ENCODE results near the gene FYTTD1.

Gene FYTTD1

DNA sequence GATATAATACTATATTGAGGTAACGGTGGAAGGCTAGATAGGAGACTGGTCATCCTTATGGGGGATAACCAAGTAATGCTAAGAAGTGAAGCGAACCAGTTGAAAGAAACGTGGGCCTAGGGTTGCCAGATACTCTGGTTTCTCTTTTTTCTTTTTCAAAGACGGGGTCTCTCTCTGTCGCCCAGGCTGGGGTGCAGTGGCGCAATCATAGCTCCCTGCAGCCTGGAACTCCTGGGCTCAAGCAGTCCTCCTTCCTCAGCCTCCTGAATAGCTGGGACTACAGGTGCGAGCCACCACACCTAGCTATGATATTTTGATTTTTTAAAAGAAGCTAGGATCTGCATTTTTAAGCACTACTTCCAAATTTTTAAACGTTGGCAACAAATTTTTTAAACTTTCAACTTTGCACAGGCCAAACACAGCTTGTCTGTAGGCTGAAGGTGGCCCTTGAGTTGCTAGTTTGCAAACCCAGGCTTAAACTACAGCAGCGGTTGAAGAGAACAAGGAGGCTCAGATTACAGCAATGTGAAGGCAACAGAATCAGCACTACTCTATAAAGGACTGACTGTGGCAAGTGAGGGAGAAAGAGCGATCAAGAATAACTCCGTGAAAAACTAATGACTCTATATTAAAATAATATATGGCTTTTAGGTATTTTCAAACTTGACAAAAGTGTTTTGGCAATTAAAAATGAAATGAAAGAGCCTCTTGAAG, 11.8 kb upstream of the FYTTD1 start:
- DNase-seq, result no peak

DNA sequence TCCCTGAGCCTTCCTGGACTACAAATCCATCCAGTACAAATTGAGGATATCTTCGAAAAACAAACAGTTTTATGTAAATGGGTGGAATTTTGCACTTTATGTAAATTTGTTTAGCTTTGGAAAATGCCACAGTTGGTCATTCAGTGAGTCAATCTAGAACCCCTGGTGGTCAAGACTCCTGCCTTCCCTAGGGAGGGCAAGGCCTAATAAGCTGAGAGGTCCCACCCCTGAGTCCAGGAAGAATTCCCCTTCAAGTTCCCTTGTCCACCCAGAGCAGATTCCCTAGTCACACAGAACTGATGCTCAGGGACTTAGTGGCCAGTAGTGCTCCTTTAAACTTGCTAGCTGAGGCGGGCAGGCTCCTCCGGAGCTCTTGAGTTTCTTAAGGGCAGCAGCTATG, 6.9 kb upstream of the FYTTD1 start:
- no peak for DNase-seq

DNA sequence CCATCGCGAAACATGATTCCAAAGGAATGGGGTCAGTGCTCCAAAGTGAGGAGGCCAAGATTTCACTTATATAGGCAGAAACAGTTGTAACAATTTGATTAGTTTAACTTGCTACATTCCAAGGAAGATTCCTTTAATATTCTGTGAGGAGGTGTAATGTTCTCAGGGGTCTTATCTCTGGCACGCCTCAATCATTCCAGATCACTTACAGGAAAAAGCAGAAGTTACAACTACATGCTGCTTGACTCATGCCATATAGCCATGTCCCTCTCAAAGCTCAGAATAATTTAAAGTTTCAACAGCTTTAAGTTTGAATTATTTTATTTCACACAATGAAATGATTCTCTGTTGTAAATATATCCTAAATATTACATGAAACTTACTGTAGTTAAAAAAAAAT, 3.5 kb upstream of the FYTTD1 start:
- DNase-seq, result no peak

DNA sequence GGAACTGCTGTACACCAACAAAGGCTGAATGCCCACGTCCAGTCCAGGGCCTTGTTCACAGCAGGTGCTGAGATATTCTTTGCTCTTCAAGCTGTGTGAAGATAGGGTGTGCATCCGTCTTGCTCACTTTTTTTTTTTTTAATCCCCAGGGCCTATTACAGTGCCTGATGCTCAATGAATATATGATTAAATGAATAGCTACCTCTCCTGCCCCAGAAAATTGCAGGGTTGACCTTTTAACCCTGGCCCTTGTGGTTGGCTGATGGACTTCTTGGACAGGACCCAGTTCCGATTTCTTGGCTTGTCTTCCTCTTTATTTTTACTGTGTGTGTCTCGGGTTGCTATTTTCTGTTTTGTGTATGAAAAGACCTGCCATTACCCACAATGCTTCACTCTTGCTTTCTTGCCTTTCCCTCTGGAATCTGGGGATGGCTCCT, 2.9 kb upstream of the FYTTD1 start:
- DNase-seq, result no peak

DNA sequence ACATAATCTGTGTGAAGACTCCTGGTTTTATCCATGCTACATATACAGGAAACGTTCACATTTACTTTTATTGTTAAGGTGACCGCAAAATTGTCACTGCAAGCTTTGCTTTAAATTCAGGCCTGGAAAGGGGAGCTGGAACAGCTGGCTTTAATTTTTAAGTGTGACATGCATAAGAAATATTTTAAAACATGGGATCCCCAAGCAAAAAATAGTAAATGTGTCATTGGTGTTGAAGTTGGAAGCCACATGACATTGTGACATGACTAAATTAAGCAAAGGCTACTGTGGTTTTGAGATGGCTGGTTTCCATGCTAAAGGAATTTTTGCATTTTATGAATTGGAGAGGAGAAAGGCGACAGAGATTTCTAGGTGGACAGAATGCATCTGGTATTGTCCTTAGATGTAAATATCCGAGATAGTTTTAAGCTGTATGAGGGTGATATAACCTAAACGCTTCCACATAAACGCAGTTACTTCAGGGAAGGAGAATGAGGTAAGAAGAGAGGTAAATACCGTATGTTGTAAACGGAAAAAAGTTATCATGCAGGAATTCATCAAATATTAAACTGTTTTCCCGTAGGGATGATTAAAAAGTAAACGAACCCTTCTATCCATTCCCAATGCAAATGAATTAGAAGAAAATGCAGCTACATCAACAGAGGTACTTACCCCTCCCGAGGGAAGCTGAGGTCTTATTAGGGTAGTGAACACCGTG, 927 bp upstream of the FYTTD1 start:
- DNase-seq, result no peak

DNA sequence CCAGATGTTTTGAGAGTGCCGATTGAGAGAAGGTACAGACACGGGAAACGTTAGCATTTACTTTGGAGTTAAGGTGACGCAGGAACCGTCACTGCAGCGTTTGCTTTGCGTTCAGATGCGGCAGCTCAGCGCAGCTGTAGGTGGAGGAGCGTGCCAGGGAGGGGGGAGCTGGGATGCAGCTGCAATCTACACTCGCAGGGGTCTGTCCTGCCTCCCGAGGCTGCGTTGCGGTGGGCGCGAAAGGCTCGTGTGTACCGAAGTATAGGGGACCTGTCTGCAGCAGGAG, 425 bp upstream of the FYTTD1 start:
- peak; percentile 78 for DNase-seq

DNA sequence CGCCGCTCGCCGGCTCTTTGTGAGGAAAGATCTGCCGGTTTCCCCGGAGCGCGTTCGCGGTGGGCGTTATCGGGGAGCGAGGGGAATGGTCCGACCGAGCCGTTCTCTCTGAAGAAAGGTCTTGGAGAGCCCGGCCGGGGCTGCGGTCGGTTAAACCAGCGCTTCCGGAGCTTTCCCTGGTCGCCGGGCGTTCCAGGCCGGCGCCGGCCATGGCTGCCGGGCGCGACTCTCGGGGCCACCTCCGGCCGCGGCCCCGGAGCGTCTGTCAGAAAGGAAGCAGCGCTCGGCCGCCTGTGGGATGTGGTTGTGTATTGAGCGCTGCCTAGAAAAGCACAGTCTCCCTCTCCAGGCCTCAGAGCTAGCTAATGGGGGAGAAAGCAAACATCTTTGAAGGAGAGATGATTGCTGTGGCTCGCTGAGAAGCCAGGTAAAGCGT, 731 bp downstream of the FYTTD1 start:
- peak; percentile 47 for DNase-seq

DNA sequence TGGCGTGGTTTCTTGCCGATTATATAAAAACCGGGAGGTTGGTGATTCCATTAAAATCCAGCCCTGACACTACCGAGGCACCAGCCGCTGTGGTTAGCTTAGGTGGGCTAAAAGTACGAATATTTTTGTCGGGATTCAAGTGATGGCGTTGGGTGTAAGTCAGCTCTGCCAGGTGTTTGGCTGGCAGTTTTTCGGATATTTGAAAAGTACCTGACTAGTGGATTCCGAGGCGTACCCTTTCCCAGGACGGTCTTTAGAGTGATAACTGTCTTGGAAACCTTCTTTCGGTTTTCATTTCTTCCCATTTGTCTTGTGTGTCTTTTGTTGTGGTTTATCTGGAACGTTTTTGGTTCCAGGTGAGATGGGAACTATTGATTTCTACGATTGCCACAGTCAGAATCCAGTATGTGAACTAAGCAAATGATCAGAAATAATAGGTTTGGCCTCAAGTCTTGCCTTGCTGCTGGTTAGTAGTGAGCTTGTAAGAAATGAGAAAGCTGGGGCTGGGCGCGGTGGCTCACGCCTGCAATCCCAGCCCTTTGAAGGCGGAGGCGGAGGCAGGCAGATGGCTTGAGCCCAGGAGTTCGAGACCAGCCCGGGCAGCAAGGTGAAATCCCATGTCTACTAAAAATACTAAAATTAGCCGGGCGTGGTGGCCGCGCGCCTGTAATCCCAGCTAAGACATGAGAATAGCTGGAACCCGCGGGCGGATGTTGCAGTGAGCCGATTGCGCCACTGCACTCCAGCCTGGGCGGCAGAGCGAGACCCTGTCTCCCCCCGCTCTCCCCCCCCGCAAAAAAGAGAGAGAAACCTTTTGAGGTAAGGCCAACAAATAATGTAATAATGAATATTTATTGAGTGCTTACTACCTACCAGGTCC, 1.4 kb downstream of the FYTTD1 start:
- no peak for DNase-seq

DNA sequence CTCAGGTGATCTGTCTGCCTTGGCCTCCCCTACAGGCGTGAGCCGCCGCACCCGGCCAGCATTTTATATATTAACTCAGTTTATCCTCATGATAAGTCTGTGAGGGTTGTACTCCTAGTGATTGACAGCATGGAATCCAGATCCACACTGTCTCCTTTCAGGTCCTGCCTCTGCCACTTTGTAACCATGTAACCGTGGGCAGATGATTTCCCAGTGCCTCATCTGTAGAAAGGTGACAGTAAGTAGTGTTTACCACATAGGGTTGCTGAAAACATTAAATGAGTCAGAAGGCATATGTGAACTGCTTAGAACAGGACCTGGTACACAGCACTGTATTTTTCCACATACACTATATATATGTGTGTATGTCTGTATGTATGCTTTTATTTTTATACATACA, 2.4 kb downstream of the FYTTD1 start:
- no peak for DNase-seq

DNA sequence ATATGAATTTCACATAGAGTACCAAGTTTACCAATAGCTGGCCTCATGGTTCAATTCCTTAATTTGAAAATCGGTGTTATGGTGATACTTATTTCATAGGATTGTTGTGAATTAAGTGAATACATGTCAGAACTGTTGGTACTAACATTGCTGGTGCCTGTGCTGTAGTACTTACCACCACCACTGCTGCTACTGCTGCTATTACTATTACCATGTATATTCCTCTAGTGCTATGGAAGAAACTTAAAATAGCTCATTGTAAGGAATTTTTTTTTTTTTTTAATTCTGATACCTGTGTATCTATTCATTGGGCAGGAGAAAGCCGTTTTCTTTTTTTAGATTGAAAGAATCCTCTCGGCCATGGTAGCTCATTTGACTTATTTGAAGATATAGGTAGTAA, 3.6 kb downstream of the FYTTD1 start:
- DNase-seq, result no peak

DNA sequence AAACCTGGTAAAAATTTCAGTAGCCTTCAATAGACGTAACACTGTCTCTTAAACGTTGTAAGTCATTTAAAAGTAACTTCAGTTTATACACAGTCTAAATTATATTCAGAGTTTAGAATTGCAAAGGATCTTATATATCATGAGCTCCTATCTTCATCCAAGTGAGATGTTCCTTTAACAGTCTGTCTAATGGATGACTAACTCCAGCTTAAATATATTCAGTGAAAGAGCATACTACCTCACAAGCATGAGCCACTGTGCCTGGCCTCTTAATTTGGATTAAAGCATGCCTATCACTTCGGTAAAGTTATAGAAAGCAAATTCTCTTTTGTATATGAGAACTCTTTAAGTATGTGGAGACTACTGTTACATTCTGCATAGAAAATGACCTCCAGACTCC, 7.0 kb downstream of the FYTTD1 start:
- DNase-seq, result no peak

DNA sequence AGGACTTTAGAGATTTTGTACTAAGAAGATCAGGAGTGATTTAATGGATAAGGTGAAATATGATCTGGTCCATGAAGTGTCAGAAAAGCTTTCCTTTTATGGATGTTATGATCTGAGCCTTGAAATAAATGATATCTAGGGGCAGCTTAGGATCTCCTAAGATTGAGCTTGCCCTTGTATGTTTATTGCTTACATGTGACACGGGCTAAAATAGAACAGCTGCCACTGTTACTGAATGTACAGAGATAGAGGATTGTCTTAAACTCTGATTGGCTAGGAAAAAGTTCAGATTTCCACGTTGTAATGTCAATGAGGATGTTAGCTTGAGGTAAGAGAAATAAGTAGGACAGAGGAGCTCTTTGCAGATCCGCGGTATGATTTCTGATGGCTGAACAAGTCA, 8.8 kb downstream of the FYTTD1 start:
- DNase-seq, result no peak

DNA sequence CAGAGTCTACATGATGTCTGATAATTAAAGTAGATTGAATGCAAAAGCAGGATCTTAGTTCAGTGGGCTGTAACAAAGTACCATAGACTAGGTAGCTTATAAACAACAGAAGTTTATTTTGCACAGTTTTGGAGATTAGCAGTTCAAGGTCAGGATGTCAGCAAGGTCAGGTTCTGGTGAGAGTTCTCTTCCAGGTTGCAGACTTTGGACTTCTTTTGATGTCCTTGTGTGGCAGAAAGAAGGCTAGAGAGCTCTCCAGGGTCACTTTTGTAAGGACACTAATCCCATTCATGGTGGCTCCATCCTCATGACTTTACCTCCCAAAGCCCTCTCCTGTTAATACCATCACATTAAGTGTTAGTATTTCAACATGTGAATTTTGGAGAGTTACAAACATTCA, 12.1 kb downstream of the FYTTD1 start:
- no peak for DNase-seq

DNA sequence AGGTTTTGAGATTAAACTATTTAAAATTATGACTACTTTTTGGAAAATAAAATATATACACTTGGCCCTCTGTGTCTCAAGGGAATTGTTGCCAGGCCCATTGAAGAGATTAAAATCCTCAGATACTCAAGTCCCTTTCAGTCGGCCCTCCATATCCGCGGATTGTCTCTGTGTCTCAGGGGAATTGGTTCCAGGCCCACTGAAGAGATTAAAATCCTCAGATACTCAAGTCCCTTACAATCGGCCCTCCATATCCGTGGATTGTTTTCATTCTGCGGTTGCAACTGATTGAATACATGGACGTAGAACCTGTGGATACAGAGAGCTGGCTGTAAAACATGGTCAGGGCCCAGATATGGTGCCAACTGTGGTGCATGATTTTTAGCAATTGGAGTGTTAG, 25.6 kb downstream of the FYTTD1 start:
- no peak for DNase-seq

DNA sequence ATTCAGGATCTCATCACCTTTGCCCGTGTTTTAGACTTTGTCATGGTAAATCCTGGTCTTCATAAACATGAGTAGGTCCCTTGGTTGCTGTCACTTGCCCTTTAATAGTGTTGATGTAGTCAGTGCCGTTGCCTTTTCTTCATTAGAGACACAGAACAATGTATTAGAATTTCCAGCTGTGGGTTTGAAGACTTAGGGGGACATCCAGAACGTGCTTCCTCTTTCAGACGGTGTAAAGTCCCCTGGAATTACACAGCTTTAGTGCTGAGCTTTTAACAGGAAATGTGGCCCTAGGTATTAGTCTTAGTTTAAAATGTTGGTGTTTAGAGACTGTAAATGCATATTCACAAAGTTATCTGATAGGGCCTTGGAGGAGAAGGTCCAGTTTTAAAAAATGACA, 32.5 kb downstream of the FYTTD1 start:
- DNase-seq, result no peak

DNA sequence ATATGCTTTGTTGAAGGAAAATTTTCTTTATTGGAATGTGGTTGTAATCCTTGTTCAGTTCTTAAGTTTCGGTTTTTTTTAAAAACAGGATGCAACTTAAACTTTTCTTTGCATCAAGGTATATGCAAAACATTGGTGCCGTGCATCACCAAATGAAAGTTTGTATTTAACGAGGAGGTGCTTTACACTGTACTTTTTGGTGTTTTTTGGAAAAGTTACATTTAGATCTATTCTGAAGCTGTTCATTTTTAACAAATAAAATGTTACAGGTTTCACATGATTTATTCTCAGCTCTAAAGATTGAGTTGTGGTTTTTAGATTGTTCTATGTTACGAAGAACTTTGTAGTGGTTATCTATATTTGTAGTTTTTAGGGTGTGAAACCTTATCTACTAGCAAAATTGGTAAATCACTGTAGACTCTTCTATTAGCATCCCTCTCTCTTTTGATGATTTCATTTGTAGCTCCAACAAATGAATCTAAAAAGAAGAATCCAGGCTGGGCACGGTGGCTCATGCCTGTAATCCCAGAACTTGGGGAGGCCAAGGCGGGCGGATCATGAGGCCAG, 34.4 kb downstream of the FYTTD1 start:
- no peak for DNase-seq

DNA sequence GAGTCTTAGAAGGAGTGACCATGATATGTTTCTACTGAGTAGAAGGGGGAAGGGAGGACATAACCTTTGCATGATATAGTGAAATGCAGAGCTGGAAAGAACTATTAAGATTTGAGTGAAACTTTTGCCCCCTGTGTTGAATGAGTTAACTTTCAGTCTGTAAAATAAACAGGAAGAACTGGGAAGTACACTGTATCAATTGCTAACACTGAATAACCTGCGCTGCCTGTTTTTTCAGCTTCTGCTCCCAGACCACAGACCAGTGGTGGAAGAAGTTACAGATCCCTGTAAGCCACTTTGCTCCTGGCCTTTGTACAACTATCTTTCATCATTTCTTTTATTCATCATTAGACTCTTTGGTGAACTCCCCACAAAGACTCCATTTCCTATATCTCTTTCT, 37.7 kb downstream of the FYTTD1 start:
- DNase-seq, result no peak

DNA sequence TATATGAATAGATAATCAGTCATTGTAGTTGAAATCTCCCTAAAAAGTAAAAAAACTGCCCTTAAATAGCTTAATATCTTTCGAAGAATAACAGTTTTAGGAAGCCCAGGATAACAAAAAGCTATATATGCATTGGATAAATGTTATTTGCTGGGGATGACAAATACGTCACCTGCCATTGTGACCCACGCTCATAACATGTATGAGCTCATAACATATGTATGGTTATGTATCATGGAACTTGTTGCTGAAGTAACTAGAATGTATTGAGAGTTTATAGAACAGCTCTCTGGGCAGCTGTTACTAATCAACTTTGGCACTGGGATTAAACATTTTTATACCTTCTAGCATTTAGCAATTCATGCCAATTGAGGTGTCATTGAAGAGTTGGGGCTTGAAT, 39.6 kb downstream of the FYTTD1 start:
- no peak for DNase-seq

DNA sequence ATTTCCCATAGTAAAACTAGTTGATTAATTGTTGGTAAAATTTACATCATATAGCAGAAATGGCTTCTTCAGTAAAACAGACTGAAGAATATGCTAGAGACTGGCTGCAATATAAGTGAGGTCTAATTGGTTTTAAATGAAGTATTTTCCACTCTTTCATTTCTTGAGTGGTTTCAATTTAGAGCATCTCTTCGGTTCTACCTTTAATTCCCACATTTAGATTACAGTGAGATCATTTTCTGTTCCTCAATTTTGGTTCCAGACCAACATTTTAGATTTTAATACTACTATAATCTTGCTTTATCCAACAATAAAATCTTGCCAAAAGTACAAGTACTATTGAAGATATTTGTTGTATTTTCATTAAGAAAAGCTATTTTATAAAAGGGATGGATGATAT, 40.4 kb downstream of the FYTTD1 start:
- no peak for DNase-seq

DNA sequence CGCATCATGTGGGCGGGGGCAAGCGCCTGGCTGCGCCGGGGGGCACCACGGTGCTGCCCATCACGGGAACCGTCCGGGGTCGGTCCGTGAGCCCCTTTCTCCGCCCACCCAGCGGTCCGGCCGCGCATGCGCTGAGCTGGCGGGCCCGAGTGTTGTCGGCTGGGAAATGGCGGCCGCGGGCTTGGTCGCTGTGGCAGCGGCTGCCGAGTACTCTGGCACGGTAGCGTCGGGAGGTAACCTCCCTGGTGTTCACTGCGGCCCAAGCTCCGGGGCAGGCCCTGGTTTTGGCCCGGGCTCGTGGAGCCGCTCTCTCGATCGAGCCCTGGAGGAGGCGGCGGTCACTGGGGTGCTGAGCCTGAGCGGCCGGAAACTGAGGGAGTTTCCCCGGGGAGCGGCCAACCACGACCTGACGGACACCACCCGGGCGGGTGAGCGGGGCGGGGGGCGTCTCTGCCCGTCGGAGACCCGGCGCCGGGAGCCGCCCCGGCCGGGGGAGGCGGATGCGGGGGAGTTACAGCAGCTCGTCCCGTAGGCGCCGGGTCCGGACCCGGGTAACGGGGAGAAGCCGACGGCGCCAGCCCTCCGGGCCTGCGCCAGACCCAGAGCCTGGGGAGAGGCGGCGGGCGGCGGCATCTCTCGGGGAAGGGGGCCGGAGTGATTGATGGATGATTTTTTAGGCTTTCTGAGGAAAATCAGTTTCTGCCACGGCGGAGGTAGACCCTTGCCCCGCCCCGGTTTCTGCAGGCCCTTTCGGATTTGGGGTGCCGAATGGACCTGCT, 41.6 kb downstream of the FYTTD1 start, which contains the start of gene LRCH3:
LRCH3 (plus strand) TSS at position 142 of the 779 bp plus-strand sequence; CDS start at position 167, 25 bp downstream.
- peak; percentile 73 for DNase-seq

DNA sequence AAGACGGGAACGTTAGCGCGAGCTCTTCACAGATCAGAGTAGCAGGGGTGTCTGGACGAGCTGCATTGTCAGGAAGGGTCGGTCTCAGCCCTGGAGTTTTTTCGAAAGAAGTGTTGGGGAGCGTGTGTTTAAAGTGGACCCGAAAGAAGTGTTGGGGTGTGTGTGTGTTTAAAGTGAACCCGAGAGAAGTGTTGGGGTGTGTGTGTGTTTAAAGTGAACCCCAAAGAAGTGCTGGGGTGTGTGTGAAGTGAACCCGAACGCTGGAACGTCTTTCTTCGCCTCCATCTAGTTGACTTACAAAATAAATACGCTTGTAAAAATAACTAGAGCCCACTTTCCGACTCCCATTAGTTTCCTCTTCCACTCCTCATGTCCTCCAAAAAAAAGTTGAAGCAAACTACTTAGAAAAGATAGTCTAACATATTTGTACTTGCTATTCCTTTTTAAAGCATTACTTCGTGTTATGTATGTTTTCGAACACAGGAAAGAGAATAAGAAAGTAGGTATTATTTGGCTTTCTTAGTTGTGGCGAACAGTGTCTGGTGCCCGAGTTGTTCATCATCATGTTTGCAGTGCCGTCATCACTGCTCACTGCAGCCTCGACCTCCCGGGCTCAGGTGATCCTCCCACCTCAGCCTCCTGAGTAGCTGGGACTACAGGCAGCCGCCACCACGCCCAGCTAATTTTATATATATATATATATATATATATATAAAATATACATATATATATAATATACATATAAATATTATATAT, 42.4 kb downstream of the FYTTD1 start:
- DNase-seq, result no peak

DNA sequence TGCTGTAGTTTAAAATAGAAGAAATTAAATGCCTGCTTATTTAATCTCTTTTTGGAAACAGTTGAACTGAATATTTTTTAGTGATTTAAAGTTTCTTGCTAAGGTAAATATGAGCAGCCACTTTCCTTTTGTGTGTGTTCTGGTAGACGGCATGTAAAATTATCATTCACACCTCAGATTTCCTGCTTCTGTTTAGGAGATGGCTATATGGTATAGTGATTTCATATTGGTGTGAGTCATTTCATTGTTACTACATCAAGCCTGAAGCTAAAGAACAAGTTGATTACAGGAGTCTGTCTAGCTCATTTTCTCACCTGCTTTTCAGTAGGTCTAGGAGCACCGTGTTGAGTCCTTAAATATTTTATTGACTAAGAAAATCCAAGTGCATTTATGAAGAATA, 43.6 kb downstream of the FYTTD1 start:
- DNase-seq, result no peak
